ENCODE data around the gene MAP1B.

DNA sequence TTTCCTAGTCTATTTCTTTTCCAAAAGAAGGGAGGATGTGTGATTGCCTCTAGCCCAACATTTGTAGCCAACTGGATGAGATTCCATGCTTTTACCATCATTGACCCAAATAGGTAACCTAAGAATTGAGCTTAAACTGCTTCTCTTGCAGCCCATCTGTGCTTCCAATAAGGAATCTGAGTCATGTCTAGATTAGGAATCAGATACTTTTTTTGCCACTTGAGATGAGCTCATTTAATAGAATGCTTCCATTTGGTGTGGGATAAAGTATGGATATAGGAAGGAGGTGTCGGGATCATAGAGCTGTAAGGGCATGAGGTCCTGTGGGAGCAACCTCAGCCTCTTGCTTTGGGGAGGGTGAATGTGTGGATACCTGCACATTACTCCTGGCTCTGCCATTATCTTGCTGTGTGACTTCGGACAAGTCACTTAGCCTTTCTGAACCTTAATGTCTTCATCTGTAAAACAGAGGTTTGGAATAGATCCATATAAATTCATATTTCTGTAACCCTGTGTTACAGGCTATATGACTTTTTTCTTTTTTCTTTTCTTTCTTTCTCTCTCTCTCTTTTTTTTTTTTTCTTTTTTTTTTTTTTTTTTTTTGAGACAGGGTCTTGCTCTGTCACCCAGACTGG lies 56.2 kb downstream of the MAP1B start:
- no peak for TF ChIP-seq CTCF (IDR thresholded peaks at IDR 0.05; ENCODE audit: low read depth, low read length, missing input control)
- no peak for TF ChIP-seq MAX (IDR thresholded peaks at IDR 0.05)
- TF ChIP-seq HNF4A (conservative IDR thresholded peaks at IDR 0.05), result no peak
- no peak for TF ChIP-seq TAF1 (conservative IDR thresholded peaks at IDR 0.05)
- TF ChIP-seq, protein P1, sequence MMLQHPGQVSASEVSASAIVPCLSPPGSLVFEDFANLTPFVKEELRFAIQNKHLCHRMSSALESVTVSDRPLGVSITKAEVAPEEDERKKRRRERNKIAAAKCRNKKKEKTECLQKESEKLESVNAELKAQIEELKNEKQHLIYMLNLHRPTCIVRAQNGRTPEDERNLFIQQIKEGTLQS (IDR thresholded peaks at IDR 0.05), result no peak
- no peak for TF ChIP-seq GABPA (IDR thresholded peaks at IDR 0.05 in 1 of 2, conservative IDR thresholded peaks at IDR 0.05 in 1 of 2)
